GM12801 (cell line): Measurements from ENCODE around the gene FAM168B.

Source experiments
- CTCF ChIP-seq: IDR thresholded peaks from one replicate; pipeline ENCODE4 v1.5.1; 2011; ENCODE audit warnings: control low read depth; ENCODE audit not compliant: insufficient read length; ENCODE audit errors: extremely low read depth

Gene FAM168B

GRCh38 chr2:131093006-131093695 lies at the start of gene FAM168B:
Gene FAM168B, minus strand, starts transcription at chr2:131093460. Its CDS starts 10,814 bp downstream, at chr2:131082646.
- TF ChIP-seq CTCF: no peak

GRCh38 chr2:131142849-131143248 lies 49.6 kb upstream of the FAM168B start:
- no peak for TF ChIP-seq CTCF

- no peak for TF ChIP-seq CTCF
Observed at GRCh38 chr2:131140581-131140980, 47.3 kb upstream of the FAM168B start.

- TF ChIP-seq CTCF: no peak
Observed at GRCh38 chr2:131132729-131133128, 39.5 kb upstream of the FAM168B start.

- TF ChIP-seq CTCF: no peak
Observed at GRCh38 chr2:131130298-131130596, 37.0 kb upstream of the FAM168B start.

GRCh38 chr2:131127981-131128380 lies 34.7 kb upstream of the FAM168B start:
- no peak for TF ChIP-seq CTCF

GRCh38 chr2:131127076-131127475 lies 33.8 kb upstream of the FAM168B start:
- no peak for TF ChIP-seq CTCF
